Measurements from ENCODE around the gene BUD13. TPM values are rescaled to one million over a fixed set of nuclear protein-coding genes. Genes with fewer than 3 reads are reported as not detected.

The BUD13 gene
- total RNA-seq, 1 donor = 14.5 TPM

Other genes starting within 250 kb of the BUD13 start
- gene ZPR1, start 15.0 kb upstream of the BUD13 start, total RNA-seq = 27.1 and 36.2 TPM in 2 replicates
- gene APOA5, start 18.9 kb upstream of the BUD13 start, total RNA-seq = under 0.01 TPM in 1 of 2 replicates, not detected in the other
- gene APOA4, start 50.3 kb upstream of the BUD13 start, total RNA-seq = not detected in 2 replicates
- gene APOC3, start 56.9 kb upstream of the BUD13 start, total RNA-seq = not detected in 2 replicates
- under 0.01 and 0.29 TPM in 2 replicates for gene APOA1, start 64.6 kb upstream of the BUD13 start, total RNA-seq

All from osteoblast (primary cell).